ENCODE measurements around the gene AP5S1. TPM values are rescaled to one million over a fixed set of nuclear protein-coding genes. Genes with fewer than 3 reads are reported as not detected.
A peak's percentile ranks its signal among the peaks of the same experiment; 100 is the strongest.

AP5S1 gene
- total and polyA plus RNA-seq, 2 of the 13 experiments (the other 11 are each of a cell fraction or from before 2014, with no cell fraction given) = 7.9 to 23.2 TPM

GRCh38 chr20:3858689-3859088 is 38.3 kb downstream of the AP5S1 start:
- no peak overlapping the region for H3K4me3 ChIP-seq (replicated peaks in 1 of 3; ENCODE audit: insufficient read depth in 1 of 3, low read depth in 2 of 3, low read length in 3 of 3)
- H3K79me2 ChIP-seq (ENCODE audit: insufficient read depth, low read length) = no peaks in the 10 kb centered on the region
- ATAC-seq = no peak
- CTCF ChIA-PET (ENCODE audit: low intra/inter-chr PET ratio, low total read pairs) = no interaction called here
- H3K4me2 ChIP-seq (ENCODE audit: low read depth, low read length) = no peak overlapping the region
- no peaks in the 10 kb centered on the region for H3K9me3 ChIP-seq (ENCODE audit: low read length)
- 96% methylated on average over 6 of the region's 6 CpGs for WGBS (ENCODE audit: low lambda C conversion rate)
- in situ Hi-C loops (cut with HindIII; ENCODE audit: extremely low pct_ligation_motif_present, low pct_unique_long_range_greater_than_20kb) (no loop called here), intact Hi-C loops (cut with micrococcal nuclease; ENCODE audit: unreplicated experiment) (no loop called here)
- POLR2A ChIA-PET = interaction anchor here (0.7 to 1.1 kb wide), 6 partner anchors 9 to 394 kb away, joined by 3 to 4 read pairs (median 4); partner anchors contain the start of genes AP5S1 and CENPB
- H3K9ac ChIP-seq (ENCODE audit: insufficient read depth, low read depth, low read length) = no peak overlapping the region
- BruUV-seq (replicated peaks) = no TSS peak
- H3K4me1 ChIP-seq (ENCODE audit: insufficient read depth, low read length) = peaks cover 20% of the 10 kb centered on the region
- H4K20me1 ChIP-seq (ENCODE audit: insufficient read depth, low read length) = no peaks in the 10 kb centered on the region
- no peak overlapping the region for H2AFZ ChIP-seq (ENCODE audit: low read length)
- no peak for DNase-seq (ENCODE audit: low spot score)
- H3K27me3 ChIP-seq (ENCODE audit: control insufficient read depth in 1 of 2, insufficient read depth in 2 of 2, low read length in 2 of 2) = no peaks in the 10 kb centered on the region
- H3K27ac ChIP-seq (ENCODE audit: extremely low read length, insufficient read depth, low read length) = no peak overlapping the region
- no peak for FAIRE-seq
- peaks cover 43 to 57% of the 10 kb centered on the region in 2 experiments for H3K36me3 ChIP-seq (replicated peaks in 1 of 2; ENCODE audit: control insufficient read depth in 1 of 2, insufficient read depth in 2 of 2, low read length in 2 of 2)
- TF ChIP-seq ZNF574 (CRISPR knock-in tag; IDR thresholded peaks at IDR 0.05) = no peak
- no peak for TF ChIP-seq PTBP1 (IDR thresholded peaks at IDR 0.05; ENCODE audit: low read depth, low read length, poor library complexity, severe bottlenecking)
- TF ChIP-seq MAFK (conservative IDR thresholded peaks at IDR 0.05 in 1 of 2, IDR thresholded peaks at IDR 0.05 in 1 of 2; ENCODE audit: low read length in 2 of 2) = no peak
- TF ChIP-seq PREB (CRISPR knock-in tag; IDR thresholded peaks at IDR 0.05) = no peak
- peak; percentile 46; the same call in 1 of the 2 replicates for TF ChIP-seq ZBTB33 (CRISPR knock-in tag; IDR thresholded peaks at IDR 0.05)
- TF ChIP-seq ZMAT3 (CRISPR knock-in tag; conservative IDR thresholded peaks at IDR 0.05) = no peak
- no peak for TF ChIP-seq ZFAT (CRISPR knock-in tag; conservative IDR thresholded peaks at IDR 0.05)
- TF ChIP-seq GABPB1 (CRISPR knock-in tag; IDR thresholded peaks at IDR 0.05) = no peak
- no peak for TF ChIP-seq SOX13 (IDR thresholded peaks at IDR 0.05)
- no peak for TF ChIP-seq SOX13 (CRISPR knock-in tag; conservative IDR thresholded peaks at IDR 0.05 in 1 of 2, IDR thresholded peaks at IDR 0.05 in 1 of 2)
- no peak for TF ChIP-seq CHD4 (IDR thresholded peaks at IDR 0.05; ENCODE audit: borderline replicate concordance, low read length)
- TF ChIP-seq PLSCR1 (CRISPR knock-in tag; IDR thresholded peaks at IDR 0.05; ENCODE audit: borderline replicate concordance) = no peak
- no peak for TF ChIP-seq GATAD1 (CRISPR knock-in tag; IDR thresholded peaks at IDR 0.05)
- TF ChIP-seq ZNF737 (CRISPR knock-in tag; IDR thresholded peaks at IDR 0.05; ENCODE audit: borderline replicate concordance) = no peak
- TF ChIP-seq KAT2B (IDR thresholded peaks at IDR 0.05; ENCODE audit: borderline replicate concordance, low read depth, low read length) = no peak
- no peak for TF ChIP-seq MED8 (CRISPR knock-in tag; IDR thresholded peaks at IDR 0.05; ENCODE audit: insufficient replicate concordance)
- no peak for TF ChIP-seq PHB2 (IDR thresholded peaks at IDR 0.05; ENCODE audit: partially characterized antibody)
- TF ChIP-seq ESRRA (CRISPR knock-in tag; IDR thresholded peaks at IDR 0.05; ENCODE audit: low read depth) = no peak

All from HepG2 (cell line).